Transverse colon (tissue), 3 donors: ENCODE results near the gene ZSCAN1.

ENCODE experiments used
- EP300 ChIP-seq: sonication (generic); formaldehyde crosslinking; IDR thresholded peaks from one replicate; pipeline ENCODE4 v1.6.1; 2017; ENCODE audit warnings: antibody characterized with exemption, low read depth
- POLR2A ChIP-seq: fragments of 450-650 bp; IDR thresholded peaks from one replicate; pipeline ENCODE4 v1.6.1; 2016; ENCODE audit warnings: antibody characterized with exemption, mild to moderate bottlenecking, moderate library complexity
- TF ChIP-seq, protein P1 (sequence below), 5 experiments: fragments of 200-600 bp in 3 of 5; fragments of 450-650 bp in 2 of 5; sonication (generic) in 3 of 5; IDR thresholded peaks; 1 replicate in 2 of 5; 2 replicates in 3 of 5; pipeline ENCODE4 v1.5.1; 2016 to 2017; ENCODE audit warnings: antibody characterized with exemption in 5 of 5, inconsistent platforms in 3 of 5, mild to moderate bottlenecking in 2 of 5, moderate library complexity in 1 of 5

DNA sequence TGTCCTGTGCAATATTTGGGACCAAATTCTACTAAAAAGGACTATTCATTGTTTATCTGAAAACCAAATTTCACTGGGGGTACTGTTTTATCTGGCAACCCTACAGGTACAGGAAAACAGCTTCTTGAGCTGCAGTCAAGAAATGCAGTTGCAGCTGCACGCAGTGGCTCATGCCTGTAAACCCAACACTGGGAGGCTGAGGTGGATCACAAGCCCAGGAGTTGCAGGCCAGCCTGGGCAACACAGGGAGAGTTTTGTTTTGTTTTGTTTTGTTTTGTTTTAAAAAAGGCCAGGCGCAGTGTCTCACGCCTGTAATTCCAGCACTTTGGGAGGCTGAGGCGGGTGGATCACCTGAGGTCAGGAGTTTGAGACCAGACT, 11.6 kb upstream of the ZSCAN1 start:
- TF ChIP-seq, protein P1, sequence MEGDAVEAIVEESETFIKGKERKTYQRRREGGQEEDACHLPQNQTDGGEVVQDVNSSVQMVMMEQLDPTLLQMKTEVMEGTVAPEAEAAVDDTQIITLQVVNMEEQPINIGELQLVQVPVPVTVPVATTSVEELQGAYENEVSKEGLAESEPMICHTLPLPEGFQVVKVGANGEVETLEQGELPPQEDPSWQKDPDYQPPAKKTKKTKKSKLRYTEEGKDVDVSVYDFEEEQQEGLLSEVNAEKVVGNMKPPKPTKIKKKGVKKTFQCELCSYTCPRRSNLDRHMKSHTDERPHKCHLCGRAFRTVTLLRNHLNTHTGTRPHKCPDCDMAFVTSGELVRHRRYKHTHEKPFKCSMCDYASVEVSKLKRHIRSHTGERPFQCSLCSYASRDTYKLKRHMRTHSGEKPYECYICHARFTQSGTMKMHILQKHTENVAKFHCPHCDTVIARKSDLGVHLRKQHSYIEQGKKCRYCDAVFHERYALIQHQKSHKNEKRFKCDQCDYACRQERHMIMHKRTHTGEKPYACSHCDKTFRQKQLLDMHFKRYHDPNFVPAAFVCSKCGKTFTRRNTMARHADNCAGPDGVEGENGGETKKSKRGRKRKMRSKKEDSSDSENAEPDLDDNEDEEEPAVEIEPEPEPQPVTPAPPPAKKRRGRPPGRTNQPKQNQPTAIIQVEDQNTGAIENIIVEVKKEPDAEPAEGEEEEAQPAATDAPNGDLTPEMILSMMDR (IDR thresholded peaks at IDR 0.05): no peak
- TF ChIP-seq EP300: no peak
- no peak for TF ChIP-seq POLR2A
